HG03457 (cell line): ENCODE results near the gene ST8SIA5.
"Not testable (repeated sequence)": the region's sequence is repeated elsewhere in the genome, so short reads cannot be mapped to it uniquely, and the experiment has no call there.

Experiments
- ATAC-seq: cut with Tn5 transposase; IDR thresholded peaks from one replicate; pipeline ENCODE4 v1.9.1; 2021; ENCODE audit warnings: moderate number of reproducible peaks; ENCODE audit not compliant: unreplicated experiment

Gene ST8SIA5, protein sequence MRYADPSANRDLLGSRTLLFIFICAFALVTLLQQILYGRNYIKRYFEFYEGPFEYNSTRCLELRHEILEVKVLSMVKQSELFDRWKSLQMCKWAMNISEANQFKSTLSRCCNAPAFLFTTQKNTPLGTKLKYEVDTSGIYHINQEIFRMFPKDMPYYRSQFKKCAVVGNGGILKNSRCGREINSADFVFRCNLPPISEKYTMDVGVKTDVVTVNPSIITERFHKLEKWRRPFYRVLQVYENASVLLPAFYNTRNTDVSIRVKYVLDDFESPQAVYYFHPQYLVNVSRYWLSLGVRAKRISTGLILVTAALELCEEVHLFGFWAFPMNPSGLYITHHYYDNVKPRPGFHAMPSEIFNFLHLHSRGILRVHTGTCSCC

DNA sequence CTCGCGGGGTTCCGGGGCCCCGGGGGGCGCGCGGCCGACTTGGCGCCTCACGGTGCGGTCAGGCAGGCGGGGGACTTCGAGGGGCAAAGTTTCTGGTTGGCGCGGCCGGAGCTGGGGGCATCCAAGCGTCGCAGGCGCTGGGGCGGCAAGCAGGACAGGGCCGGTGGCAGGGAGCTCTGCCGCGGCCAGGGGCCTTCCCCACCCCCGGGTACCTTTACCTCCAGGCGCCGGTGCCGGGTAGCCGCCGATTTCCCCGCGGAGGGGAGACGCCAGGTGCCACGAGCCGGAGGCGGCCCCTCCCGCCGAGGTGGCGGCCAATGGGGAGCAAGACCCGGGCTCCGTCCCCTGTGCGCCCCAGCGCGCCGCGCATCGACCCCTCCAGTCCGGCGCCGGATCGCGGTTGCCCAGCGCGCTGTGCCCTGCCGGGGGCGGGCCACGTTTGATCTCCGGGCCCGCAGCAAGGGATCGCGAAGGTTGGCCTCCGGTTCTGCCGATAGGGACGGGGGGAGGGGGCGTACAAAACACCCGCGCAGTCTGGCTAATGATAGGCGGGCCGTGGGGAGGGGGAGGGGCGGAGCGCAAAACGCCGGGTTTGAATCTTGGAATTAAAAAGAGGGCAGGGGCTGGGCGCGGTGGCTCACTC, at the start of gene ST8SIA5:
Gene ST8SIA5, minus strand, starts transcription at position 495 of the 643 bp plus-strand sequence. CDS start 545 bp downstream, outside the sequence.
- ATAC-seq, result no peak

DNA sequence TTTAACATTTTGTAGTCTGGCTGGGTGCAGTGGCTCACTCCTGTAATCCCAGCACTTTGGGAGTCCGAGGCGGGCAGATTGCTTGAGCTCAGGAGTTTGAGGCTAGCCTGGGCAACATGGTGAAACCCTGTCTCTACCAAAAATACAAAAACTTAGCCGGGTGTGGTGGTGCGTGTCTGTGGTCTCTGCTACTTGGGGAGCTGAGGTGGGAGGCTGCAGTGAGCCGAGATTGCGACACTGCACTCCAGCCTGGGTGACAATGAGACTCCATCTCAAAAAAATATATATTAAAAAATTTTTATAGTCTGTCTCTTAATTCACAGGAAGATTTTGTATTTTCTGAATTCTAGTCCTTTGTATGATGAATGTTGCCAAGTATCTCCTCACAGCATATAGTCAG, 39.1 kb upstream of the ST8SIA5 start:
- ATAC-seq, result not testable (repeated sequence)

DNA sequence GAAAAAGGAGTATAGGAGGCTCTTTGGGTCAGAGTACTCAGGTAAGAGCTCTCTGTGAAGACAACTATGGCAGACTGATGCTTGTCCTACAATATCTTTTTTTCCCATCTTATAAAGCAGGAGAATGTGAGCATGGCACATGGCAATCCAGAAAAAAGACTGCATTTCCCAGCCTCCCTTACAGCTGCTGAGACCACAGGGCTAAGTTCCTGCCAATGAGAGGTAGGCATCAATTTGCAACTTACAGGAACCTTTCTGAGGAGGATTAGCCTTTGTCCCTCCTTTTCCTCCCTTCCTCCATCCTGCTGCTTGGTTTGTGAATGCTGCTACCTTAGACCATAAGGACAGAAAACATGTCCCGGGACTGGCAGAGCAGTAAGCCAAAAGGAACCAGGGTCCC, 37.8 kb upstream of the ST8SIA5 start:
- ATAC-seq, result no peak

DNA sequence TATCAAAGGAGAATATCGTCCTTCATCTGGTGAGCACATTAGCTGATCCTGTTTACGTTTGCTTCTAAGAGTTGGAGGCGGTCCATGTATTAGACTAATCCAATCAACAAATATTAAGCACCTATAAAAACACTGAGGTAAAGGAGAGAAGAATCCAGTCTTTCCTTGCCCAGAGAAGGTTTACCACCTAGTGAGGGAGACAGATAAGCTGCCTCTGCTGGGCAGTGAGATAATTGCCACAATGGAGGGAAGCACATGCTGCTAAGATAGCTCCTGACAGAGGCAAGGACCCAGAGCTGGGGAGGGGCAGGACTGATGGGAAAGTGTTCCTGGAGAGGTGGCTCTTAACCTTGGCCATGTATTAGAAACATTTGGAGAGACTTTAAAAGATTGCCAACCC, 36.7 kb upstream of the ST8SIA5 start:
- ATAC-seq, result no peak

DNA sequence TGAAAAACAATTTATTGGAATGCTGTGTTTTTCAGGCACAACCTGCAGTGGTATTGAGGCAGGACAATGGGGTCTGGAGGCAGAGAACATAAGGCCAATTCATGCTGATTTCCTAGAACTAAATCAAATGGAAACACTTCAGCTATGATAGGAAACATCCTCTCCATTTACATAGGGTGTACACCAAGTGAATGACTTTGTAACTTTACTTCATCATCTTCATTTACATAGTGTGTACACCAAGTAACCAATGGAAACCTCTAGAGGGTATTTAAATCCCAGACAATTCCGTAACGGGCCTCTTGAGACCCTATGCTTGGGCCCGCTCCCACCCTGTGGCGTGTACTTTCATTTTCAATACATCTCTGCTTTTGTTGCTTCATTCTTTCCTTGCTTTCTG, 32.2 kb upstream of the ST8SIA5 start:
- no peak for ATAC-seq

DNA sequence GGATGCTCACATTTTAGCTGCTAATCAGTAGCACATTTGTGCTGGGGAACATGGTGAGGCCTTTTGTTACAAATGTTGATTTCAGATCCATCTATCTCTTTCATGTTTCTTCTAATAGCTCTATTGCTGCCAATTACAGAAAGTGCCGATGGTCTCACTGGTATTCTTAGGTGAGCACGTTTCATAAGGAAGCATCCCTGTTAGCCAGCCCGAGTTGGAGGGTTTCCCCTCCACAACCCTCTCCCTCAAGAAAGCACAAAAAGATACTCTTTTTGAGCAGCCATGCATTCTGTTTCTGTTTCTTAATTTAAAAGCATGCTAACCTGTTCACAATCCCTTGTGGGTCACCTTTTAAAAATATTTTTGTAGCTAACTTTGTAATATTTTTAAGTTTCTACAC, 30.8 kb upstream of the ST8SIA5 start:
- ATAC-seq, result no peak

DNA sequence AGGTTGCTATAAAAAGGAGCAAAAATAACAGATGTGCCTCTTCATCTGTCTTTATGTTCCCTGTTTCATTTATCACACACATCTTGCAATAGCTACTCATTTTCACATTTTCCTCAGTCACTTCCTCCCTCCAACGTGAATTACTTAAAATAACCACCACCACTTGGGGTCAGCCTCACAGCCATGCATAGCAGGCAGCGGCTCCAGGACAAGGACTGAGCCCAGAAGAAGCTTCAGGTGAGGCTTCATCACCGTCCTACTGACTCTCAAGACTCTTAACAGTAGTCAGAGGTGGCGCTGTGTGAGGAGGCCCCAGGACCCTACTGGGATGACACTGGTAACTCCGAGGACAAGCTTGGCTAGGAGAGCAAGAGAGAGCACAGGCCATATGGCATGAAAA, 15.5 kb upstream of the ST8SIA5 start:
- no peak for ATAC-seq

DNA sequence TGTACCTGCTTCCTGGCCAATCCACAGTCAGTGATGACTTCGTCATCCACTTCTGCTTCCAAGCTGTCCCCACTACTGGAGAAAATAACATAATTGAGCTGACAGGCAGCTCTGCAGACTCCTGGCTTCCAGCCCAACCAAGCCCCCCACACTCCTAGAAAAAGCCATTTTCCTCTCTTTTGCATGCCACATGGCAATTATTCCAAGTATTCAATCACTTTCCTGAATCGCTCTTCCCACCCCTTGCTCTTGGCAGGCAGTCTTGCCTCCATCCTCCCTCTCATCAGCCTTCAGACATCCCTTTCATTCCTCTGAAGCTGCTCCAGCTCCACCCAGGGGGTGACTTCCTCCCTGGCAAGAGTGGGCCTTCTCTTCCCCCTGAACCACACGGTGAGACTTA, 14.3 kb upstream of the ST8SIA5 start:
- no peak for ATAC-seq

DNA sequence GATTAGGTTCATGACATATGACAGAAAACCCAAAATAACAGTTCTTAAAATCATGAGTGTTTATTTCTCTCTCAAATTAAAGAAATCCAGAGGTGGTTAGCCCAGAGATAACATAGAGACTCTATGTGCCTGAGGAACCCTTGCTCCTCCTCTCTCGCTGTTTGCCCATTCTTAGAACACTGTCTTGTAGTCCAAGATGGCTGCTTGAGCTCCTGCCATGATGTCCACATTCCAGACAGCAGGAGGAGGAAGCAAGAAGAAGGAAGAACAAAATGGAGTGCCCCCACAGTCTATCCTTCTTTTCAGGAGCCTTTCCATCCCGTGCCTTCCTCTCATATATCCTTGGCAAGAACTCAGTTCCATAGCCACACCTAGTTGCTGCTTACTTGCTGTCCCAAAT, 13.9 kb upstream of the ST8SIA5 start:
- ATAC-seq, result no peak

DNA sequence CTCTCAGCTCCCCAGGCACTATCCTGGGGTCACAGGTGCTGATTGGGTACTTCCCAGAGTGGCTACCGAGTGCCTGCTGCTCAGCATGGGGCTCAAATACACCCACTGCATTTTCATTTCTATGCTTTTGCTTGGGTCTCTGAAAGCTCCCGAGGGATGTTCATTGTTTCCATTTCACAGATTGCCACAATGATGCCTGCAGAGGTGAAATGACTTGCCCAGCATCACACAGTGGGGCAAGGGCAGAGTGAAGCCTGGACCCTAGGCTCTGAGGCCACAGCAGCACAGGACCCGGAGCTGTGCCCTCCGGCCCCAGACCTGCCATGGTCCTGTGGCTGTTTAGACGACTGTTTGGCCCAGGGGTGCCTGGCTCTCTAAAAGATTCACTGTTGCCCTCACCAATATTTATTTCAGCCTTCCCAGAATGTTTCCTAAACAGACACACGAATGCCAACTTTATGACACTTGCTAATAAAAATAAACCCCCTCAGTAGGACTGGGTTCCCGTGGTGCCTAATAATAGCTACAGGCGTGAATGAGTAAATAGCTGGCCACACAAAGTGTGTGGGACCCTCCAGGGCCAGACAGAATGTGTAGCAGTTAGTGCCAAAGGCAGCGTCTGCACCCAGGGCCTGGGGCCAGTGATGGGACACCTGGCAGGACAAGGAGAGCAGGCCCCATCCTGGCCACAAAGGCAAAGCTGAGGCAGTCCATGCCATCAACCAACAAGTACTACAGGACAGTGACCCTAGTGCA, 11.5 kb upstream of the ST8SIA5 start:
- ATAC-seq, result no peak

DNA sequence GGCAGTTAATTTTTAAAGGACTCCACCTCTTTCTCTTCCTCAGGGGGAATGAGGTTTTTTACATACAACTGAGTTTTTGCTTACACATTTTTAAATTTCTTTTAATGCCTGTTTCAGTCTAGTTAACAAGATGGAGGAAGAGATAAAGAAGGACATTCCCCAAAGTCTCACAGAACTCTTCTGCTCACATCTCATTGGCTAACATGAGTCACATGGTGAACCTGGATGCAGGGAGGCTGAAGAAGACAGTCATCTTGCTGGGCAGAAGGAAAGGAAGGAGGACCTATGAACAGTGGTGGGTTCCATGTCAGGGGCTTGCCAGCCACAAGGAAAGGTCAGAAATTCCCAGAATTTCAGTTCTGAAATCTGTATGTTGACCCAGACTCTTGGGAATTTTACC, 10.4 kb upstream of the ST8SIA5 start:
- no peak for ATAC-seq

DNA sequence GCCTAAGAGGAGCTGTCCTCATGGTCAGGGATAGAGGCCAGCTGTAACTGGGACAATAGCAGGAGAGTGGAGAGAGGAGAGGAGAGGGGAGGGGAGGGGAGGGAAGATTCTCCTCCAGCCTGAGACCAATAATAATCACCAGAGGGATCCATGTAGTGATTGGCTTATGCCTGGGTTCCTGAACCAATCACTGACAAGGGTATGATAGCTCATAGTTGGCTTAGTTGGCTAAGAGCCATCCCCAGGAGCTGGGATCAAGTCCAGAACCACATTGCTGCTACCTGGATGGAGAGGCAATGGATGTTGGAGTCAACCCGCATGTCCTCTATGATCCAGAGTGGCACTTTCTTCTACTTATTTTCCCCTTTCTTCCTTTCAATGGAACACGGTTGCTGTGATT, 7.7 kb upstream of the ST8SIA5 start:
- ATAC-seq, result no peak

DNA sequence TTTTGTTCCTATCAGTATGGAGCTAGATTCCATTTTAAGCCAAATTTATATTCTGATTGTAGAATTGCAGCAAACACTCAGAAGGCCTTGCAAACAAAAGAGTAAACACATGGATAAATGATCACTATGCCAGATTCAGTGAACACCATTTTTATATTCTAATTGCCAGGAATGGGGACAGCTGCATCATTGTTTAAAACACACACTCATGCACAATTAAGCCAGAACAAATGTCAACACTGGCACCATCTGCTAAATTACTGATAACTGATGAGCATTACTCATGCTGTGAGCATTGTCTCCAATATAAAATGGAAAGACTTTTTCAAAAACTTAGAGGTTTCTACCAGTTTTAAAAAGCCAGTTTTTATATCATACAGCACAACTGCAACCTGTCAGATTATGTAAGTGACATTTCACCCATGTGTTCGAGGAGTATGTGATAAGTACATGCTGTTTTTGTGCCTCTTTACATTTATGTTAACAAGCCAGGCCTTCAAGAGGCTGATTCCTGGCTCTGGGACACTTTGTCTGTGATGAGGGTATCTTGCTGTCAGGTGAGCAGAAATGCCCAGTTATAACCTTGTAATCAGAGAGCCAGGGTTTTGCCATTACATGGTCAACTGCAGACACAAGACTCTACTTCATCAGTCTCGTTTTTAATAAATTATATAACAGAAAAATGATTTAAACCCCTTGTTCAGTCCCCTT, 4.4 kb upstream of the ST8SIA5 start:
- ATAC-seq, result no peak

DNA sequence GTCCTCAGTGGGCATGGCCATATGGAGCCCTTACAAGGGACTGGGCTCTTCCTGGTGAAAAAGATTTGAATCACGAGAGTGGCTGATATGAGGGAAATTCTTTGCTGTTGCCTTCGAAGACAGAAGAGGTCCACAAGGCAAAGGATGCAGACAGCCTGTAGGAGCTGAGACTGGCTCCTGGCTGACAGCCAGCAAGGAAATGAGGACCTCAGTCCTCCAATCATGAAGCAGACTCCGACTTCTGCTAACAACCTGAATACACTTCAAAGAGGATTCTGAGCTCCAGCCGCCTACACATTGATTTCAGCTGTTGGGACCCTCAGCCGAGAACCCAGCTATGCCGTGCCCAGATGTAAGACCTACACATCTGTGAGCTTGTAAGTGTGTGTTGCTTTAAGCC, 3.0 kb upstream of the ST8SIA5 start:
- no peak for ATAC-seq

DNA sequence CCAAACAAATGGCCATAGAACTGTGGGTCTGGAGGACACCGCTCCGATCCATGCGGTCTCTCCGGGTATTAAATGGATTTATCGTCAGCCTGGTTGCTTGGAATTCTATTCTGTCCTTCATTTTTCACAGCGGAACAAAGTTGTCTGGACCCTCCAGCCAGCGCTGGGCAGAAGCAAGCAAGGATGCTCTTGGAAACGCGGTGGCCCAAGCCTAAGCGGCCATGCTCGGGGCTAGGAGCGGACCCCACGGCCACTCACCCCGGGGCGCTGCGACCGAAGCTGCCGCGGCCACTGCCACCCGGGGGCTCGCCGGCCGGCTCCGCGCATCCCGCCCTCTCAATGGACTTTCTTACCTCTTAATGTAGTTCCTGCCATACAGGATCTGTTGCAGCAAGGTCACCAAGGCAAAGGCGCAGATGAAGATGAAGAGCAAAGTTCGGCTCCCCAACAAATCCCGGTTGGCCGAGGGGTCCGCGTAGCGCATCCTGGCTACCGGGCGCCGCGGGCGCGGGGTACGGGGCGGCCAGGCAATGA, 761 bp downstream of the ST8SIA5 start:
- no peak for ATAC-seq

DNA sequence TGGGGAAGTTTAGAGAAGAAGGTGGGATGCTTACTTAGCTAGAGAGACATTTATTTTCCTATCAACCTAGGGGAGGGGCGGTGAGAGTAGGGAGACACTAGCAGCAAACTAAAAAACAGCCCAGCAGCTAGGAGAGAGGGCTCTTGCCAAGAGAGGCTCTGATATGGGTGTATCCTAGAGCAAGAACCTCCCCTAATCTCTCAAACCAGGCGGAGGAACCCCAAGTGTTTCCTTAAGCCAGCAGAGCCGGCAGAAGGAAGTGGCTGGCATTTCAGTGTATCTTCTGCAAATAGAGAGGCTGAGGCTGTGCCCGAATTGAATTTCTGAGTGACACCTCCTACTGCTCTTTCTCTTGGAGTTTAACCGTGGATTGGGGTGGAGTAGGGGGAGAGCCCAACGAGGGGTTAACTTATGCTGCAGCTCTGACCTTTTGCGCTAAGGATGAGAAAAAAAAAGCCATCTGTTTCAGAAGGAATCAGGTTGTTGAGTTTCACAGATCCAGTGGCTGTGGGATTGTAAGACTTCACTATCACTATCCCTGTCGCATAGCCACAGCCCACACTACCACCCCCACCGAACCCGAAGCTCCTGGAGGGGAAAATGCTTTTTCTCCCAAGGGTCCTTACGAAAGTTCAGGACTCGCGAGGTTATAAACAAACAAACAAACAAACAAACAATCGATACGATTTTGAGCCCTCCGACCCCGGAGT, 1.4 kb downstream of the ST8SIA5 start:
- no peak for ATAC-seq

DNA sequence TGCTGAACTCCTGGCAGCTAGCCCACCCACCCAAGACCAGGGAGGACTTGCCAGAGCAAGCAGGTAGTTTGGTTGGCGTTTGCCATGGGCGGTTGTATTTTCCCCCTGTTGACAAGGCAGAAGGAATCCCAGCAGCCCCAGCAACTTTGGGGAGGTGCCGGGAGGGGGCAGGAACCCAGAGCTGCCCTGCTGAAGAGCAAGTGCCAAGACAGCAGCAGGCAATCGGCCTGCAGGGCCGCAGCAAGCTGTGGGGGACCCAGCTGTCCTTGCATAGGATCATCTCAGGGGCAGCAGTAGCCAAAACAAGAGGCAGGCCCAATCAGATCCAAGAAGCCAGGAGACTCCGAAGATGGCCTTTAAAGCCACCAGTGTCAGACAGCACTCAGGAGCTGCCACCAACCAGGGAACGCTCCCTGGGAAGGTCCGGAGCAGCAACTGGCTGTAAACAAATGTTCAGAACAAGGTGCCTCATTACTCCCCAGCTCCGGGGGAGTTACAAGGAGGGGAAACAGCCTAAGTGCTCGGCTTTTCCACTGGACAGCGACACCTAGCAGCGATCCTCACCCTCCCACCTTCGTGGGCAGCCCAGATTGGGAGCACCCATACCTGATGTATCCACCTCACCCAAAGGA, 2.1 kb downstream of the ST8SIA5 start:
- ATAC-seq, result no peak

DNA sequence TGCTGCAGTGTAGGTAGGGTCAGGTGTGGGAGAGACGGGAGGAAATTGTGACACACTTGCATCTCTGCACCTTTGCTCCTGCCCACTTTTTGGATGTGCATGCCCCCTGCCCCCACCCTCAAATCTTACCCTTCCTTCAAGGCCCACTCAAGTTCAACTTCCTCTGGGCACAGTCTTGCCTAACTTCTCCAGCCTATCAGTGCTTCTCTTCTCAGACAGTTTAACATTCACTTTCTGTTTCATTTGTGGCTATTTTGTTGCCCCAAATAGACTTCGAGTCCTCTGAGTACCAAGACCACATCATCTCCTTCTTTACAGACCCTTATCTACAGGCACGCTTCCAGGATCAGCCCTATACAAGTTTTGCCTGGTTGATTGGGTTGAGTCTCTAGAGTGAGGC, 2.7 kb downstream of the ST8SIA5 start:
- no peak for ATAC-seq

DNA sequence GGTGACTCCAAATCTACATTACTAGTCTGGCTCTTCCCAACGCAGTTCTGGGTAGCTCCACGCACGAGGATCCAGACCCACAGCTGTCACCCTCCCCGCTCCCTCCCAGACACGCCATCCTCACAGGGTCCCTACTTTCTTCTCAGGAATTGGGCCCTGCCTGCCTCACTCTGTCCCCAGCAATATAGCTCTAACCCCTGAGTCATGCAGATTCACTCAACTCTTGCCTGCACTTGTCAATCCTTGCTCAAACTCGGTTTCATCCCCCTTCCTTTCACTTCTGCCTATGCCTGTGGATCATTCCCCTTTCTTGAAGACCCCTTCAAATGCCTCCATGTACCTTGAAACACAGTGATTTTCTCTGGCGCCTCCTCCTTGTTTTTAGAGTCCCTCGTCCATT, 5.0 kb downstream of the ST8SIA5 start:
- ATAC-seq, result no peak

DNA sequence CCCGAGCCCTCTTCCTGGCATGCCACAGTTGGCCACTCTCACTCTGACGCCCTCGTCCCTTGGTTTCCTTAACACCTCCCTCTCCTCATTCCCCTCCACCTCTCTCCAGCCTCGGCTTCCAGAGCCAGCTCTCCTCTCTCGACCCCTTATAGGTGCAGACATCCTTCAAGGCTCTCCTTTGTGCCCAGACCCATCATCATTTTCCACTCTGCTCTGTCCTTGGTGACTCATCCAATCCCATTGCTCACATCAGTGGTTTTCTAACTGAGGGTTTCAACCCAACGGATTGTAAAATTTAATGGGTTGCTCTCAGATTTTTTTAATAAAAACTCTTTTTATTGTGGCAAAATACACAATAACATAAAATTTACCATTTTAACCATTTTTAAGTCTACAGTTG, 6.2 kb downstream of the ST8SIA5 start:
- no peak for ATAC-seq
